ENCODE measurements around the gene GNPTG.

GNPTG gene

DNA sequence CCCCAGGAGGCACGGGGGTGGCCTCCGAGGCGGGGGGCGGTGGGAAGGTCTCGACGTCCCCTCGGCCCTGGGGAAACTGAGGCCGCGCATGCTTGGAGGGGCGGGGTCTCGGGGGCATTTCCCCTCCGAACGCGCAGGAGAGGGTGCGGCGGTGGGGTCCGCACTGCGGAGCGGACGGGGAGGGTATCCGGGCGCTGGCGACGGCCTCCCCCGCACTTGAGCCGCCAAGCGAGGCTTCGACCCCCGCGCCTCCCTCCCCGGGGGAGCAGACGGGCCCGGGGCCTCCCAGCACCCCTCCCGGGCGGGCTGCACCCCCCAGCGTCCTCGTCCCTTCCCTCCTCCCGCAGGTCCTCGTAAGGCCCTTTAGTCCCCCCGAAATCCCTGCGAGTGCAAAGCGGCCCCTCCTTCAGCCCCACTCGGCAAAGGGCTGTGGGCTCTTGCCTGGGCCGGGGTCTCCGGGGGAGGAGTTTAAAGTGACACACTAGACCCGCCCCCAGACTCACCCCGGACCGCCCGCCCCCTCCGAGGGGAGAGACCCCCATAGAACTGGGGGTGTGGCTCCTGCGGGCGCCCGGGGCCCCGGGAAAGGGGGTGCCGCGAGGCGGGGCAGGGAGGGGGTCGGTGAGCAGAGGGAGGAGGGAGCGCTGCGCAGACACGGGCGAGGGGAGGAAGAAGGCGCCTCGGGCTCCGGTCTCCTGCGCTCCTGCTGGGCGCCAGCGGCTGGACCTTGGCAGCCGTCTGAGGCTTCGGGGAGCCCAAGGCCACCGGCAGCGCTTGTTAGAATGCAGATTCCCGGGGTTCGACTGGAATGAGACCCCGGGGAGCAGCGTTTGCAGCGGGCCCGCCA lies 17.7 kb upstream of the GNPTG start:
- DNase-seq (ENCODE audit: low spot score) = no peak

DNA sequence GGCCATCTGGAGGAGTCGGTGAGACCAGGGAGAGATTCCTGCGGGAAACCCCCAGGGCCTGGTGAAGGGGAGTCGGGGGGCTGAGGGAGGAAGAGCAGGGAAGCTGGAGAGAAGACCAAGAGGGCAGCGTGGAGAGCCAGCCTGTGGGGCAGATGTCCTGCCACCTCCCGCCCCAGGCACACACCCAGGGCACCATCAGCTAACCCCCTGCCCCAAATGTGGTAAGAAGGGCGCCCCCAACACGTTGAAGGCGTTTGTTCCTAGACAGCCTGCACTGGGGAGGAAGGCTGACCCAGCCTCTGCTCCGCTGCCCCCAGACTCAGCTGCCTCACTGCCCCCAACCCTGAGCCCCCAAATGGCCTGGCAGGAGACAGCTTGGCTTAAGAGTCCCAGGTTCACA lies 17.0 kb upstream of the GNPTG start:
- DNase-seq (ENCODE audit: low spot score) = no peak

DNA sequence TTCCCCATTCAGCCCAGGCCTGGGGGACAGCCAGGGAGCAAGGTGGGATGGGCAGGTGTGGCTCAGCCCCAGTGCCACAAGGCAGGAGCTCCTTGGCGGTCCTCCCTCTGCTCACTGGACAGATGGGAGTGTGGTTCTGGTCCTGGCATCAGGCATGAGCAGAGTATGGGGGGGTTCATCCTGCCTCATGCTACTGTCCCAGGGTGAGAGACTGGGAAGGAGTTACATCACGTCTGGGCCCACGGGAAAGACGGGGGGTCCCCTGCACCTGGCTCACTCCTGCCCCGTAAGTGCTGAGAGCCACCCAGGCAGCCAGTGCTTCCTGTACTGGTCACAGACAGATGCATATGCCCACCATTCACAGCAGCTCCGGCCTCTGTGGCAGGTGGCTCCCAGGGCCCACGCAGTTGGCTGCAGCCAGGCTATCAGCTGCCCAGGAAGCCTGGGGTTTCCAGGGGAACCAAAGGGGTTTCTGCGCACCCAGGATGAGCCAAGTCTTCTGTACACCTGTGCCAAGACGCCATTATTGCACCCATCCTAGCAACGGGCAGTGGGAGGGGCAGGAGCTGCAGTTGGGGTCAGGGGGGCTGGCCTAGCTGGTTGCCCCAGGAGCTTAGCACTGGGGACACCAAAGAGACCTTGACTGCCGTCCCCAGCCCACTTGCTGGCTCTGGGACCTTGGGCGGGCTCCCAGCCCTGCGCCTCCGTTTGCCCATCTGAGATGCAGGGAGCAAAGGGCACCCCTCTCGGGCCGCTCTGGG lies 16.3 kb upstream of the GNPTG start:
- no peak for DNase-seq (ENCODE audit: low spot score)

DNA sequence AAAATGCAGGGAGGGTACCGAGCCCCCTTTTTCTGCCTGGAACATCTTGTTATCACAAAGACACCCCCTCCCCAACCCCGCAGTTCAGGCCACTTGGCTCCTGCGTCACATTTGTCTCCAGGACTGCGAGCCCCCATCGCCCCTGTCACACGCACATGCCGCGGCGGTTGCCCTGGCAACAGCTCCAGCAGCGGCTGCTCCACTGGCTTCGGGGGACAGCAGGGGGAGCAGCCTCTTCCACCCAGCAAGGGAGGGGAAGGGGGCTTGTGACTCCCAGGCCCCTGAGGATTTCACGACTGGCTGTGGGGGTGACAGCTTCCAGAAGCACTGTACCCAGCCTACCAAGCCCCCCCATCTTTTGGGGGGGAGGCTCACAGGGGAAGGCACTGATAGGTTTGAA lies 15.7 kb upstream of the GNPTG start:
- DNase-seq (ENCODE audit: low spot score) = no peak

DNA sequence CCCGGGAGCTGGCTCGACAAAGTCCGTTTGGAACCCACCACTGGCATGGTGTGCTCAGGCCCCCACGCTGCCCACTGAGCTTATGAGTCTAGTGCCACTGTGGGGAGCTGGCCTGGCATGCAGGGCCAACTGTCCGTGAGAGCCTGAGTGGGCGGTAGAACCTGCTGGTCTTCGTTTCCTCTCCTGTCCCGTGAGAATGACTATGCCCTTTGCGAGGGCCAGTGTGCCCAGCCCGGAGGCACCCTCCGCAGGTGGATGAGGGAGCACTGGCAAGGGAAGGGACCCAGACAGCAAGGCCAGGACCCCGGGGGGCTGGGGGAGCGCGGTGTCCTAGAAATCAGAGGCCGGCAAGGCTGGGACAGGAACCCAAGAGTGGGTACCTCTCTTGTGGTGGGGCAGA lies 15.1 kb upstream of the GNPTG start:
- no peak for DNase-seq (ENCODE audit: low spot score)

DNA sequence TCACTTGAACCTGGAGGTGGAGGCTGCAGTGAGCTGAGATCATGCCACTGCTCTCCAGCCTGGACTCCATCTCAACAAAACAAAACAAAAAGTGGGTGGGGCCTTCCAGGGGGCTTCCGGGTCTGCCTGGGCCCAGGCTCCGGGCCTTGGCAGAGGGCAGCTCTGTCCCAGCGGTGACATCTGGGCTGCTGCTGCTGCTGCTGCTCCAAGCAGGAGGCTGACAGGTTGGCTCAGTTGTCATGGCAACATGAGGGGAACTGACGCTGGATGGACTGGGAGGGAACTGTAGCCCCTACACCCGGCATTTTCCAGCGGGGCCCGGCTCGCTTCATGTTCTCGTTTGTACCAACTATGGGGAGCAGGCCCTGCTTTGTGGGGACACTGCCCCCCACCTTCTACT lies 14.2 kb upstream of the GNPTG start:
- no peak for DNase-seq (ENCODE audit: low spot score)

DNA sequence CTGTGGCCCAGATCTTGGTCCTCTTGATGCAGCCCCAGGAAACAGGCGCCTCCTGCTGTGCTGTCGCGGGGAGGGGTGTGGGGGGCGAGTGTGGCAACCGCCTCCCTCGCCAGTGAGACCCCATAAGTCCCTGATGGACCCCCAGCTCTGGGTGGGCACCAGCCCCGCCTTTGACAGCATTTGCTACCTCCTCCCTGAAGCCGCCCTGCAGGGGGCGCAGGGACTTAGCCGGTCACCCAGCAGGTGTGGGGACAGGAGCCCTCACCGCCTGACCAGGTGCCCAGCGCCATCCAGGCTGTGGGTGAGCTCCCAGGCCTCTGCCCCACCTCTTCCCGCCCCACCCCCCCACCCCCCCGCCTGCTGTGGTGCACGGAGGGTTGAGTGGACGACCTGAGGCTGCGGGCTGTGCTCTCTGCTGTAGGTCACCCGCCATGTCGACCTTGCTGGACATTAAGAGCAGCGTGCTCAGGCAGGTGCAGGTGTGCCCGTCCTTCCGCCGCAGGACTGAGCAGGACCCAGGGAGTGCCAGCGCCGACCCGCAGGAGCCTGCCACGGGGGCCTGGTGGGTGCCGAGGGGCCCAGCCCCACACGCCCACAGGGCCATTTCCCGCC lies 13.5 kb upstream of the GNPTG start:
- no peak for DNase-seq (ENCODE audit: low spot score)

DNA sequence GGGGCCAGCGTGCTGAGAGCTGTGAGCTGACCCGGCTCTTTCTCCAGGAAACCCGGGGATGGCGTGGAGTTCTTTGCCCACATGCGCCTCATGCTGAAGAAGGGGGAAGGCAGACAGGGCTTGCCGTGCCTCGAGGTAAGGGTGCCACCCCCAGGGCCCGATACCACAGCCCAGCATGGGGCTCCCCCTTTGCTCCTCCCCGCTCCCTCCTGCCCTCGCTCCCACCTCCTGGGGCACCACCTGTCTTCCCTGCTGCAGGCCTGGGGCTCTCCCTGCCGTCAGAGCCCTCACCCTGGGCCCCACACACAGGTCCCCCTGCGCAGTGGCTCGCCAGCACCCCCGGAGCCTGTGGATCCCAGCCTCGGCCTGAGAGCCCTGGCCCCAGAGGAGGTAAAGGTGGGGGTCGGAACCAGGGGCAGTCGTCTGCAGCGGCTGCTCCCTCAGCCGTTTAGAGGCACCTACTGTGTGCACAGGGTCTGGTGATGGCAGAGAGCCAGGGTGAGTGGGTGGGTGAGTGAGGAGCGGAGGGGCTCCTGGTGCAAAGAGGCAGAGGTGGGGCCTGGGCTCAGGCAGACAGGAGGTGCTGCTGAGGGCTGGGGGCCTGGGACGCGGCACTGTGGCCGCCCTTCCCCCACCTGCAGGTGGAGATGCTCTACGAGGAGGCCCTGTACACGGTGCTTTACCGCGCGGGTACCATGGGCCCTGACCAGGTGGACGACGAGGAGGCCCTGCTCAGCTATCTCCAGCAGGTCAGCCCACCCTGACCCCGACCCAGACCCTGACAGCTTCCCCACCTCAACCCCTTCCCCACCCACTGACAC lies 12.7 kb upstream of the GNPTG start:
- DNase-seq (ENCODE audit: low spot score) = no peak

DNA sequence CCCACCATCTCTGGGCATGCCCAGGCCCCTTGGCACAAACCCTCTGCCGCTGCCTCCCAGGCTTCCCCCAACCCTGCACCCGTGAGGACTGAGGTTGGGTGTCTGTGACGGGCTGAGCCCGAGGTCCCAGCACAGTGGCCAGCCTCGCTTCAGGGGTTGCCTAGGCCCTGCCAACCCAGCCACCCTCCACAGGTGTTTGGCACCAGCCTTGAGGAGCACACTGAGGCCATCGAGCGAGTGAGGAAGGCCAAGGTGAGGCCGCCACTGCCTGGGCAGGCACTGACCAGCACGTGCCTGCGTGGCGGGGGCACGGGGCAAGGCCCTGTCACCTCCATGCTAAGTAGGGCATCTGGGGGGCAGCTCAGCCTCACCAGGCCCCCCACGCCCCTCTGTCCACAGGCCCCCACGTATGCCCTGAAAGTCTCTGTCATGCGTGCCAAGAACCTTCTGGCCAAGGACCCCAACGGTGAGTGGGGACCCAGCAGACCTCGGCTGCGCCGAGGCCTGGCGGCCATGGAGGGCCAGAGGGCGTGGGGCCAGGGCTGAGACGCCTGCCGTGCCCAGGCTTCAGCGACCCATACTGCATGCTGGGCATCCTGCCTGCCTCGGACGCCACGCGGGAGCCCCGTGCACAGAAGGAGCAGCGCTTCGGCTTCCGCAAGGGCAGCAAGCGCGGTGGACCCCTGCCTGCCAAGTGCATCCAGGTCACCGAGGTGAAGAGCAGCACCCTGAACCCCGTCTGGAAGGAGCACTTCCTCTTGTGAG lies 10.8 kb upstream of the GNPTG start:
- DNase-seq (ENCODE audit: low spot score) = no peak

DNA sequence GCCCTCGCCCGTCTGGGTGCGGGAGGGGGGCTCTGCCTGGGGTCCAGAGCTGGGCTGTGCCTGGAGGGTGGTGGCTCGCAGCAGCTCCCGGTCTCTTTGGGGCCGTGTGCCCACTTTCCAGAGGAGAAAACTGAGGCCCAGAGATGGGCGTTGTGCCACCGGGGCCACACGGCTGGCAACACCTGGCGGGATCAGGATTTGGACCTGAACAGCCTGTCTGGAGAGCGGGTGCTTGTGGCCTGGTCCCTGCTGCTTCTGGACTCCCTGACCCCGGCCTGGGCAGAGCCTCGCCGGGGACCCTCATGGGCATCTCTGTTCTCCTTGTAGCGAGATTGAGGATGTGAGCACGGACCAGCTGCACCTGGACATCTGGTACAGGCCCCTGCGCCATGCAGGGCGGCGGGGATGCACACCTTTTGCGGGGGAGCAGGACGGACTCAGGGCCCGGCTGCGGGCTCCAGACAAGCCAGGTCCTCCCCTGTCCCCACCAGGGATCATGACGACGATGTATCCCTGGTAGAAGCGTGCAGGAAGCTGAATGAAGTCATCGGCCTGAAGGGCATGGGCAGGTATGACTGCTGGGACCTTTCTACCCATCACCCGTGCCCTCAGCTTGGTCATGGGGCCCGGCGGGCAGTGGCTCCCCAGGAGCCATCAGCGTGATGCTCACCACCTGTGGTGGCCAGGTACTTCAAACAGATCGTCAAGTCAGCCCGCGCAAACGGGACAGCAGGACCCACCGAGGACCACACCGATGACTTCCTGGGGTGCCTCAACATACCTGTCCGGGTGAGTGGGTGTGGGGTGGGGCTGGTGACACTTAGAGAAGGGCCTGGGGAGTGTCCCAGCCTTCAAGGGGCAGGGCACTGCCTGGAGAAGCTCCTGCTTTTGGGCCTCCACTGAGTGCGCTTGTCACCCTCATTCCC lies 10.0 kb upstream of the GNPTG start:
- DNase-seq (ENCODE audit: low spot score) = no peak

DNA sequence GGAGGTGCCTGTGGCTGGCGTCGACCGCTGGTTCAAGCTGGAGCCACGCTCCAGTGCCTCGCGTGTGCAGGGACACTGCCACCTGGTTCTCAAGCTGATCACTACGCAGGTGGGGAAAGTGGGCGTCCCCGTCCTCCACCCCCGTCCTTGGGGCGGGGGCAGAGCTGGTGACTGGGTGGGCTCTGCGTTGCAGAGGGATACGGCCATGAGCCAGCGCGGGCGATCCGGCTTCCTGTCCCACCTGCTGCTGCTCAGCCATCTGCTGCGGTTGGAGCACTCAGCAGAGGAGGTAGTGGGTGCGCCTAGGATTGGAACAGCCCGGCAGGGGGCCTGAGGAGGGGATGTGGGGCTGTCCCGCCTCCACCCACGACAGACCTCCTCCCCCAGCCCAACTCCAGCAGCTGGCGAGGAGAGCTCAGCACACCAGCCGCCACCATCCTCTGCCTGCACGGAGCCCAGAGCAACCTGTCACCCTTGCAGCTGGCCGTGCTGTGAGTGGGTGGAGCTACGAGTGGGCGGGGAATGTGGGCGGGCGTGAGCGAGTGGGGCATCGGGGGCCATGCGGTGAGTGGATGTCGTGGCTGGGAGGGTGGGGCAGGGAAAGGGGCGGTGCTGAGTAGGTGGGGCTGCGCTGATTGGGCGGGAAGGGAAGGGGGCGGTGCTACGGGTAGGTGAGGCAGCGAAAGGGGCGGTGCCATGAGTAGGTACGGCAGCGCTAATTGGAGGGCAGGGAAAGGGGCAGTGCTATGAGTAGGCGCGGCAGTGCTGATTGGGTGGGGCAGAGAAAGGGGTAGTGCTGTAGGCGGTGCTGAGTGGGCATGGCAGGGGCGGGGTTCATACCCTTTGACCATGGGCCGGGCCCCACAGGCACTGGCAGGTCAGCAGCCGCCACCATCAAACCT lies 9.0 kb upstream of the GNPTG start:
- peak; percentile 82 for DNase-seq (ENCODE audit: low spot score)

DNA sequence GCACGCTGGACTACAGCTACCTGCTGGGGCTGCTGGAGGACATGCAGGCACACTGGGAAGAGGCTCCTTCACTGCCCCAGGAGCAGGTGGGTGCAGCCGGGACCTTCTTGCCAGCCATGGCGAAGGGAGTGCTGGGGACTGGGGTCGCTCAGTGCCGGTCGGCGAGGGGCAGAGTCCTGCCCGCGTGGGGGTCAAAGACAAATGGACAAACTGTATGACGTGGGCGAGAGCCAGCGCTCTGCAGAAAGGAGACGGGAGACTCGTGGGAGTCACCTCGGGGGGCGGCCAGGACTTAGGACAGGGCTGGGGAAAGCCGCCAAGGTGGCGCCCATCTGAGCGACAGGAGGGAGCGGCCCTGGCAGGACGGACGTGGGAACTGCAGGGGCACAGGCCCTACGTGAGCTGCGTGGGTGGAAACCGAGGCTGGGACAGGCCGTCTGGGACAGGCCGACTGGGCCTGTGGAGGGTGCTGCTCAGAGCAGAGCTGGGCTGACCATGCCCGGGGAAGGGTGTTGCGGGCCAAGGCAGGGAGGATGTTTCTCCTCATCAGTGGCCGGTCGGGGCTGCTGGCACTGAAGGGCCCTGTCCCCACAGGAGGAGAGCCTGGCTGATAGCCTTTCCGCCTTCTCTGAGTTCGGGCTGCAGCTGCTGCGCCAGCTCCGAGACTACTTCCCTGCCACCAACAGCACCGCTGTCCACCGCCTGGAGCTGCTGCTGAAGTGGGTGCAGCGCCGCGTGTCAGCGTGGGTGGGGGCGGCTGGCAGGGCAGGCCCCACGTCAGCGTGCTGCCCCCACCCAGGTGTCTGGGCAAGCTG lies 8.1 kb upstream of the GNPTG start:
- DNase-seq (ENCODE audit: low spot score) = no peak

DNA sequence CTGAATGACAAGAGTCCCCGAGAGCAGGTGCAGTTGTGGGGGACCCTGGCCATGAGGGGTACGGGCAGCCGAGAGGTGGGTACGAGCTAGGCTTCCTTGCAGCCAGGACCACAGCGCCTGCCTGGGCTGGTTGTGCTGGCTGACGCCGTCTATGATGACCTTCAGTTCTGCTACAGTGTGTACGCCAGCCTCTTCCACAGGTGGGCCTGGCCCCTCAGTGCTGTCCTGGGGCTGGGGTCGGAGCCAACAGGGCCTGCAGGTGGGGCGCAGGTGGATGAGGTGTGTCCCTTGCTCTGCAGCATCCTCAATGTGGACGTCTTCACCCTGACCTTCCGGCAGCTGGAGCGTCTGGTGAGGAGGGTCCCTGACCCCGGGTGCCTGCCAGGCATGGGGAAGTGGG lies 7.2 kb upstream of the GNPTG start:
- no peak for DNase-seq (ENCODE audit: low spot score)

DNA sequence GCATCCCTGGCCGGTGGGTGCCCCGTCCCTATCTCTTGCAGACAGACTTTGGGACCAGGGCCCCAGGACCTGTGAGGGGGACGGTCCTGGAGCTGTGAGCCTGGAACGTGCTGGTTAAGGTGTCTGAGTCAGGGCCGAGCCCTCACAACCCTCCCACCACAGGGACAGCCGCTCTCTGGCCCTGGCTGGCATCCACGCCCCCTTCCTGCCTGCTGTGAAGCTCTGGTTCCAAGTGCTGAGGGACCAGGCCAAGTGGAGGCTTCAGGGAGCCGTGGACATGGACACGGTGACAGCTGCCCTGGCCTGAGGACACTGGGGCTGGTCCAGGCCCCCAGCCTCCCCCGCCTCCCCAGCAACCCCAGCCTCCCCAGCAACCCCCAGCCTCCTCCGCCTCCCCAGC lies 6.6 kb upstream of the GNPTG start:
- DNase-seq (ENCODE audit: low spot score) = no peak

DNA sequence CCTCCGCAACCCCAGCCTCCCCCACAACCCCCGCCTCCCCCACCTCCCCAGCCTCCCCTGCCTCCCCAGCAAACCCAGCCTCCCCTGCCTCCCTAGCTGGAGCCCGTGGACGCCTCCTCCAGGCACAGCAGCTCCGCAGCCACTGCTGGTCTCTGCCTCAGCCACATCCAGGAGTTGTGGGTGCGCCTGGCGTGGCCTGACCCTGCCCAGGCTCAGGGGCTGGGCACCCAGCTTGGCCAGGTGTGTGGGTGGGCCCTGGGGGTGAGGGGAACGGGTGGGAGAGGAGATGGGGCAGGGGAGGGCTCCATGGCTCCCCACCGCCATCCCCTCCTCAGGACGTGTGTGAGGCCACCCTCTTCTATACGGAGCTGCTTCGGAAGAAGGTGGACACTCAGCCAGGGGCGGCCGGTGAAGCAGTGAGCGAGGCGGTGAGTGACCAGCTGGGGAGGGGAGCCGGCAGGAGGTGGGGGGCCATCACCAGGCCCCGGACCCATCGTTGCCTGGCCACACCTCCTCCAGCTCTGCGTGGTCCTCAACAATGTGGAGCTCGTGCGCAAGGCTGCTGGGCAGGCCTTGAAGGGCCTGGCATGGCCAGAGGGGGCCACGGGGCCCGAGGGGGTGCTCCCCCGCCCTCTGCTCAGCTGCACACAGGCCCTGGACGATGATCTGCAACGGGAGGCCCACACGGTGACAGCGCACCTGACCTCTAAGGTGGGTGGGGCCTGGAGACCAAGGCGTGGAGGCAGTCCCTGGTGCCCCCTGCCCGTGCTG lies 5.9 kb upstream of the GNPTG start:
- DNase-seq (ENCODE audit: low spot score) = no peak

DNA sequence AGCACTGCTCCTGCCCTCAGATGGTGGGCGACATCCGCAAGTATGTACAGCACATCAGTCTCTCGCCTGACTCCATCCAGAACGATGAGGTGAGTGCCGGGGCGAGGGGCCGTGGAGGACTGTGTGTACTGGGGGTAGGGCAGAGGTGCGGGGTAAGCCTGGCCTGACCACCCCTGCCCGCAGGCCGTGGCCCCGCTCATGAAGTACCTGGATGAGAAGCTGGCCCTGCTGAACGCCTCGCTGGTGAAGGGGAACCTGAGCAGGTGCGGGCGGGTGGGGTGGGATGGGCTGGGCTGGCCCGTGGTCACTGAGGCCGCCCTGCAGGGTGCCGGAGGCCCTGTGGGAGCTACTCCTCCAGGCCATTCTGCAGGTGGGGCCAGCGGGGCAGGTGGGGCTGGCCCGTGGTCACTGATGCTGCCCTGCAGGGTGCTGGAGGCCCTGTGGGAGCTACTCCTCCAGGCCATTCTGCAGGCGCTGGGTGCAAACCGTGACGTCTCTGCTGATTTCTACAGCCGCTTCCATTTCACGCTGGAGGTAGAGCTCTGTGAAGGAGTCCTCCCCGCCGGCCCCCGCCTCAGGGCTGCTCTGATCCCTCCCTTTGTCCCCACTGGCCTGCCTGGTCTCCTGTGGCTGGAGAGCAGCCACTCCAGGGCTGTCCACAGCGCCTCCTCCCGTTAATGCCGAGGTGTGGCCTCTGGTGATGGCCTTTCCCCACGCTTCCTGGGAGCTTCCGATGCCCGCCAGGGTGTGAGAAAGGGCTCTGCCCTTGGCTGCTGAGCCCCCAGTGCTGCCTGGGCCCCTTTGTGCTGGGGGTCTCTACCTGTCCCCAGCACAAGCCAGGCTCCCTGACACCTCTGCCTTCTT lies 5.1 kb upstream of the GNPTG start:
- peak; percentile 47 for DNase-seq (ENCODE audit: low spot score)
